BLaER1 (cell line): ENCODE data around the gene MPV17.
"Not testable (repeated sequence)": the region's sequence is repeated elsewhere in the genome, so short reads cannot be mapped to it uniquely, and the experiment has no call there.

Source experiments
- H3K27ac ChIP-seq: shearing (Covaris generic); formaldehyde crosslinking; 2 replicates; pipeline ENCODE4 v1.8.1; 2022
- H3K27me3 ChIP-seq: shearing (Covaris generic); formaldehyde crosslinking; 2 replicates; pipeline ENCODE4 v1.8.1; 2022
- H3K36me3 ChIP-seq: shearing (Covaris generic); formaldehyde crosslinking; 2 replicates; pipeline ENCODE4 v1.8.1; 2022
- H3K4me1 ChIP-seq: shearing (Covaris generic); formaldehyde crosslinking; 2 replicates; pipeline ENCODE4 v1.8.1; 2022
- H3K4me2 ChIP-seq: shearing (Covaris generic); formaldehyde crosslinking; 2 replicates; pipeline ENCODE4 v1.8.1; 2022
- H3K4me3 ChIP-seq: shearing (Covaris generic); formaldehyde crosslinking; 2 replicates; pipeline ENCODE4 v1.8.1; 2022
- H3K9ac ChIP-seq: shearing (Covaris generic); formaldehyde crosslinking; 2 replicates; pipeline ENCODE4 v1.8.1; 2022
- H3K9me3 ChIP-seq: shearing (Covaris generic); formaldehyde crosslinking; 2 replicates; pipeline ENCODE4 v1.8.1; 2022
- H4K20me1 ChIP-seq: shearing (Covaris generic); formaldehyde crosslinking; 2 replicates; pipeline ENCODE4 v1.8.1; 2022
- Cebpa-rat ChIP-seq: shearing (Covaris generic); IDR thresholded peaks from 2 replicates; pipeline ENCODE4 v1.8.1; 2022

Gene MPV17

DNA sequence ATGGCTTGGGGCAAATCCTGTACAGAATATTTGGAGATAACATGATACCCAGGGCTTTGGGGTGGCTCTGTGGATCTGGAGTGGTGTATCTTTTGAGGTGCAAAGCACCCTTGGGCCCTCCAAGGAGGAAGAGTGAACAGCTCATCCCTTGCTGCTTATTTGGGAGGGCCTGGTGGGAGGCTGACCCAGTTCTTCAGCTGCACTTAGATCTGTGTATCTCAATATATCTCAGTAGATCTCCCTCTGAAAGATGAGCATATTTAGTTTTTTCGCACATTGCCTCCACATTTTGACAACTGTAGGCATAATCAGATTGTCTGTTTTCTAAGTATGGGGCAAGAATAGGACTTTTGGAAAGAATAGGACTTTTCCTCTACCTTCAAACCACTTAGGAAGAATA lies 37.9 kb downstream of the MPV17 start:
- TF ChIP-seq Cebpa-rat, result no peak
- Histone ChIP-seq H3K4me3 (no peak overlapping the region), H3K9ac (no peak overlapping the region), H3K27ac (no peak overlapping the region), H3K4me1 (peaks cover 24% of the 10 kb centered on the region), H3K36me3 (no peaks in the 10 kb centered on the region), H4K20me1 (no peaks in the 10 kb centered on the region), H3K27me3 (no peaks in the 10 kb centered on the region), H3K4me2 (no peak overlapping the region), H3K9me3 (no peaks in the 10 kb centered on the region)

DNA sequence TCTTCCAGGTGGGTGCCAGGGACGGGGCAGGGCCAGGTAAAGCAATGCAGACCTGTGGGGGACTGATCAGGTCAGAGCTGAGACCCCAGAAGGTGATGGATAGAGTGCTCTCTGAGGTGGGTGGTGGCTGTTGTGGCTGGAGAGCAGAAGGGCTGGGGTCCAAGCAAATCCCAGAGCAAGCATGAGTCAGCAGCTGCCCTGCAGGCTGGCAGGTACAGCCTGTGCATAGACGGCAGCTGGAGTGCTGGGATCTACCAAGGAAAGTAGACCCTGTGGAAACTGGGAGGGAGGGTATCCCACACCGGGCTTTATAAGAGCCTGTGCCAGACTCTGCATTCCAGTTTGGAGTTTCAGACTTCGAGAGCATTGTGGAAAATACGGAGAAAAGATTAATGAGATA lies 40.0 kb downstream of the MPV17 start:
- Histone ChIP-seq H3K9me3 (no peaks in the 10 kb centered on the region), H3K9ac (no peak overlapping the region), H3K27ac (no peak overlapping the region), H4K20me1 (no peaks in the 10 kb centered on the region), H3K4me2 (no peak overlapping the region), H3K4me1 (peaks cover 16% of the 10 kb centered on the region), H3K27me3 (no peaks in the 10 kb centered on the region), H3K4me3 (no peak overlapping the region), H3K36me3 (no peaks in the 10 kb centered on the region)
- TF ChIP-seq Cebpa-rat, result no peak

DNA sequence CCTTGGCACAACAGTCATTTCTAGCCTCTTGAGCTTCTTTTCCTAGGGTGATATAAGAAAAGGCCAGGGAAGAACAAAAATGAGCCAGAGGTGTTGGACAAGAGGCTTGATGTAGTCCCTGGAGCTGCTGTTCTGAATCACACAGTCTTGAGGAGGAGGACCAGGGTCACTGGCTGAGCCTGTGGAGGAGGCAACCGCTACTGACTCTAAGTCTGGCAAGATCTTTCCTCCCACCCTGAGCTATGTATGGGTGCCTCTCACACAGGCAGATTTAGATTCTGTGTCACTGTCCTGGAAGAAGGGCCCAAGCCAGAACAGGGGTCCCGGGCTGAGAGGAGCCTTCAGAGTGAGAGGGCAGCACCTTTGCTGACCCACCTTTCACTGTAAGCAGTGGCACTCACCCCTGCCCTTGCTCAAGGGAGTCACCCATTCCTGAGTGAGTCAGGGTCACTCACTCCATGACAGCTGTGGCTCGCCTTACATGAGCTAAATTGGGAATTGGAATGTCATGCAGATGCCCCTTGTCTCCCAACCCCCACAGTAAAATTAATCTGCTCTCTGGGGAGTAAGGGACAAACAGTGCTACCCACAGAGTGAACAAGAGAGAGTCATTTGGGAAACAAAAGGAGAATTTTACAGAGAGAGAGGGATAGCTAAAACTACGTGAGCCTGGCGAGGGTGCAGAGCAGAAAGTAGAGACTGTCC lies 40.9 kb downstream of the MPV17 start, which contains the start of gene TRIM54:
Gene TRIM54, plus strand, starts transcription at position 575 of the 705 bp plus-strand sequence. CDS start 303 bp downstream, outside the sequence.
- H3K4me3 ChIP-seq, result no peak within 1 kb of the TSS
- H3K4me1 ChIP-seq, result peaks cover 16% of the 10 kb centered on the region
- H3K4me2 ChIP-seq, result peak within 1 kb of the TSS; percentile 48
- no peaks in the 10 kb centered on the region for H3K36me3 ChIP-seq
- peak within 1 kb of the TSS; percentile 63; the same call in 1 of the 2 replicates for H3K9ac ChIP-seq
- H3K9me3 ChIP-seq, result no peaks in the 10 kb centered on the region
- no peak for TF ChIP-seq Cebpa-rat
- no peak within 1 kb of the TSS for H3K27ac ChIP-seq
- H4K20me1 ChIP-seq, result no peaks in the 10 kb centered on the region
- H3K27me3 ChIP-seq, result no peaks in the 10 kb centered on the region

- Histone ChIP-seq H3K9ac (peak overlapping the region; percentile 63; the same call in 1 of the 2 replicates), H3K4me1 (peaks cover 16% of the 10 kb centered on the region), H3K9me3 (no peaks in the 10 kb centered on the region), H3K36me3 (no peaks in the 10 kb centered on the region), H4K20me1 (no peaks in the 10 kb centered on the region), H3K4me3 (no peak overlapping the region), H3K4me2 (no peak overlapping the region), H3K27ac (no peak overlapping the region), H3K27me3 (no peaks in the 10 kb centered on the region)
- no peak for TF ChIP-seq Cebpa-rat
Measured at GRCh38 chr2:27281442-27281841, 41.5 kb downstream of the MPV17 start.

- no peak for TF ChIP-seq Cebpa-rat
- H3K27ac ChIP-seq, result no peak overlapping the region
- no peaks in the 10 kb centered on the region for H3K36me3 ChIP-seq
- H3K9ac ChIP-seq, result no peak overlapping the region
- no peak overlapping the region for H3K4me2 ChIP-seq
- H3K4me3 ChIP-seq, result no peak overlapping the region
- H3K9me3 ChIP-seq, result no peaks in the 10 kb centered on the region
- H3K27me3 ChIP-seq, result no peaks in the 10 kb centered on the region
- no peaks in the 10 kb centered on the region for H4K20me1 ChIP-seq
- H3K4me1 ChIP-seq, result peaks cover 16% of the 10 kb centered on the region
Measured at GRCh38 chr2:27280826-27281225, 42.1 kb downstream of the MPV17 start.

- H4K20me1 ChIP-seq, result no peaks in the 10 kb centered on the region
- peaks cover 16% of the 10 kb centered on the region for H3K4me1 ChIP-seq
Measured at GRCh38 chr2:27278010-27278409, 44.9 kb downstream of the MPV17 start.

GRCh38 chr2:27275211-27276150 lies 47.4 kb downstream of the MPV17 start, which contains the start of gene DNAJC5G:
DNAJC5G (plus strand) TSS chr2:27275433; CDS start chr2:27276729, 1,296 bp downstream.
- TF ChIP-seq Cebpa-rat, result no peak
- H3K4me3 ChIP-seq, result no peak within 1 kb of the TSS
- peaks cover 6% of the 10 kb centered on the region; the same call in 1 of the 2 replicates for H3K4me1 ChIP-seq
- no peak within 1 kb of the TSS for H3K4me2 ChIP-seq
- no peaks in the 10 kb centered on the region for H3K36me3 ChIP-seq
- H3K9me3 ChIP-seq, result no peaks in the 10 kb centered on the region
- H3K27ac ChIP-seq, result no peak within 1 kb of the TSS
- H3K9ac ChIP-seq, result no peak within 1 kb of the TSS
- no peaks in the 10 kb centered on the region; the same call in 1 of the 2 replicates for H3K27me3 ChIP-seq
- no peaks in the 10 kb centered on the region for H4K20me1 ChIP-seq

More at GRCh38 chr2:27278010-27278409, 44.9 kb downstream of the MPV17 start:
- no peak overlapping the region for H3K27ac ChIP-seq
- no peak overlapping the region for H3K4me3 ChIP-seq
- no peaks in the 10 kb centered on the region for H3K27me3 ChIP-seq
- no peaks in the 10 kb centered on the region for H3K36me3 ChIP-seq
- H3K9ac ChIP-seq, result no peak overlapping the region
- no peak overlapping the region for H3K4me2 ChIP-seq
- H3K9me3 ChIP-seq, result no peaks in the 10 kb centered on the region
- TF ChIP-seq Cebpa-rat, result no peak

DNA sequence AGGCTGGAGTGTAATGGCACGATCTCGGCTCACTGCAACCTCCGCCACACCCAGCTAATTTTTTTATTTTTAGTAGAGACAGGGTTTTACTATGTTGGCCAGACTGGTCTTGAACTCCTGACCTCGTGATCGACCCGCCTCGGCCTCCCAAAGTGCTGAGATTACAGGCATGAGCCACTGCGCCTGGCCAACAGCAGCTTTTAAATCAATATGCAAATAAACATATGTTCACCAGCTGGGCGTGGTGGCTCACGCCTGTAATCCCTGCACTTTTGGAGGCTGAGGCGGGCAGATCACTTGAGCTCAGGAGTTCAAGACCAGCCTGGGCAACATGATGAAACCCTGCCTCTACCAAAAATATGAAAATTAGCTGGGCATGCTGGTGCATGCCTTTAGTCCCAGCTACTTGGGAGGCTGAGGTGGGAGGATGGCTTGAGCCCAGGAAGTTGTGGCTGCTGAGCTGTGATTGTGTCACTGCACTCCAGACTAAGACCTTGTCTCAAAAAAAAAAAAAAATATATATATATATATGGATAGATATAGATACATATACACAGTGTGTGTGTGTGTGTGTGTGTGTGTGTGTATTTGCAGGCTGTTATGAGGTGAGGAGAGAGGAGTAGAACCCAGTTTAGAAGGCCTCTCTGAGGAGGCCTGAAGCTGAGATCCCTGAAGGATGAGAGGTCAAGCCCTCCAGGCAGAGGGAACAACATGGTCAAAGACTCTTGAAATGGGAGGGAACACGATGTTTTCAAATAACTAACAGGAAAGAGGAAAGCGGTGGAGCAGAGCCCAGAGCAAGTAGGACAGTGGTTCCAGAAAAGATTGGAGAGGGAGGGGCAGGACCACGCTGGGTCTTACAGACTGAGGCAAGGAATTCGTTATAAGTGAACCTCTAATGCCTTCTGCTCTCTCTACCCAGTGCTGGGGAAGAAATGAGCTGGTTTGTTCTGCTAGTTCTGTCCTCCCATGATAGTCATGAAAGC lies 50.1 kb downstream of the MPV17 start:
- H3K9me3 ChIP-seq, H3K36me3 ChIP-seq, H3K4me2 ChIP-seq, H3K9ac ChIP-seq, H4K20me1 ChIP-seq, H3K4me3 ChIP-seq, H3K27ac ChIP-seq, H3K4me1 ChIP-seq, H3K27me3 ChIP-seq: not testable (repeated sequence)
